GM11168 (cell line): ENCODE measurements around the gene ARPC1B.
"Not testable (repeated sequence)": the region's sequence is repeated elsewhere in the genome, so short reads cannot be mapped to it uniquely, and the experiment has no call there.

Experiments
- in situ Hi-C: fragments of 300-500 bp; cut with MboI; formaldehyde crosslinking; loops from one replicate; pipeline ENCODE4 v1.12.0; 2022; ENCODE audit warnings: low sequenced_read_pairs; ENCODE audit not compliant: unreplicated experiment

Gene ARPC1B

DNA sequence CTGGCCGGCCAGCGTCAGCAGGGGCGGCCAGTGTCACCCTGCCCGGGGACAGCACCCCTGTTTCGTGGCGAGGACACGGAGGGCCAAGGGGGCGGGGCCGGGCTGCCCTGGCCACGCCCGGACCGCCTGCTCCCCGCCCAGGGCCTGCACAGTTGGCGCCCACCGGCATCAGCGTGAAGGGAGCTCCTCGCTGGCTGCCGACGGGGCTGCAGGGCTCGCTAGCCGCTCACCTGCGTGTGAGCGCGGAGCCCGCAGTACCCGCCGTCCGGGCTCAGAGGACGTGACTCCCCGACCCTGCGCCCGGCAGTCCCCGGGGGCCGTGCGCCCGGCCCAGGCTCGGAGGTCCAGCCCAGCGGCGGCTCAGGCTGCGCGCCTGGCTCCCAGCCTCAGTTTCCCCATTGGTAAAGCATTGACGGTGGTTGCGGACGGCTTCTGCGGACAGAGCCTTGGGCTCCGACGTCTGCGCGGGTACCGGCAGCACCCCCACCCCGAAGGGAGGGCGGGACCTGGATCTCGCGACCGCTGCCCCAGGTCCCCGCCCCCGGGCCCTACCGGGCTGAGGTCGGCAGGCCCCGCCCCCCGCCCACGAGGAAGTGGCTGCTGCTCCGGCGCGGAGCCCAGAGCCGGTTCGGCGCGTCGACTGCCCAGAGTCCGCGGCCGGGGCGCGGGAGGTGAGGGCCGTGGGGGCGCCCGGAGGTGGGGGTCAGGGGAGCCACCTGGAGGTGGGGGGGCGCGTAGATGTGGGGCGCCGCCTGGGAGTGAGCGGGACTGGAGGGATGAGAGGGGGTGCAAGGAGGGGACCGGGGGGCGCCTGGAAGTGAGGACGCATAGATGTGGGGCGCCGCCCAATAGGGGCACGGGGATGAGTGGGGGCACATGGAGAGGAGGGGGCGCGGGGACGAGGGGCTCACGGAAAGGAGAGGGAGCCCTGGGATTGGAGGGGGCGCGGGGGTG, at the start of gene ARPC1B:
Gene ARPC1B (plus strand): TSS at position 620 of the 954 bp plus-strand sequence. CDS start 10,985 bp downstream, outside the sequence.
- in situ Hi-C loops, result no loop called here

DNA sequence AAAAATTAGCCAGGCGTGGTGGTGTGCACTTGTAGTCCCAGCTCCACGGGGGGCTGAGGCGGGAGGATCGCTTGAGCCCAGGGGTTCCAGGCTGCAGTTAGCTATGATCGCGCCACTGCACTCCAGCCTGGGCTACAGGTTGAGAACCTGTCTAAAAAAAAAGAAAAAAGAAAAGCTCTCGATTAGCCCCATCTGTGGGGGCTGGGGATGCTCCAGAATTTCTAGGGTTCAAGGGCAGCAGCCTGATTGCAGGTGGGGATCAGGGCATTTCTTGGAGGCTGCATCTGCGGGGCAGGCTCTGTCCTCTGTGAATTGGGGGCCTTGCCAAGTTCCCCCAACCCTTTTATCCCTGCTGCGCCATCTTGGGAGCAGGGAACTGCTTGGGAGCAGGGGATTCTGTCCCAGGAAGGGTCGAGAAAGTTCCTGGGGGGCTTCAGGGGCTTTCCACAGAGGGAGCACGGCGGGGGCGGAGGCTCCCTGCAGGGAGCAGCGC, 49.5 kb upstream of the ARPC1B start:
- in situ Hi-C loops, result loop anchor here (25.0 kb wide), 1 partner anchor 1088 kb away; no protein-coding TSS in a partner anchor

DNA sequence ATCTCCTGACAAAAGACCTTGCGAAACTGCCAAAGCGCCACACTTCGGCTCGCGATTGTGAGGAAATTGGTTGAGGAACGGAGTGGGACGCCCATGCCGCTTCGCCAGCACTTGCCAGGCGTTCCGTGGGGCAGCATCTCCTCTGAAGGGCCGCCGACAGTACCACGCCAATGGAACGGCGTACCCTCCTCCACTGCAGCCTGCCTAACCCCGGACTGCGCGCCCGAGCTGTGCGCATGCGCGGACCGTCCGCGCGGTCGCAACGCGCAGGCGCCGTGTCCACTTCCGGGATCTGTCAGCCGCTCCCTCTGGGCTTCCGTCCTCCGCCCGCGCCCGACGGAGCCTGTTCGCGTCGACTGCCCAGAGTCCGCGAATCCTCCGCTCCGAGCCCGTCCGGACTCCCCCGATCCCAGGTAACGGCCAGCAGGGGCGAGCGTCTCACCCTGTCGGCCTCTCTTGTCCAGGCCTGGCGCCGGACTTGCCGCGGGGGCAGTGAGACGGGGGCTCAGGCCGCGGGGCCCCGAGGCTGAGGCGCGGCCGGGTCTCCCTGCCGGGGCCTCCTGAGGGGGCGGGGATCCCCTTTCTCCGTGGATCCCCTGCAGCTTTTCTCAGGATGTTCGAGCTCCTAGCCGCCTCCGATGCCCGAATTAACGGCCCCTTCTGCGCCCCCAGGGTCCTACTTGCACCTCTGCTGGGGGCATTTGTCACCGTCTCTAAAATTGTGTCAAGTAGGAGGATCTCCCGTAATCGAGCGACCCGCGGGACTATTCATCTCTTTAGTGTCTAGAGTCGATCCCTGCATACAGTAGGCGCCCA, 48.7 kb upstream of the ARPC1B start, which contains the start of gene ARPC1A:
Gene ARPC1A (plus strand): TSS at position 307 of the 816 bp plus-strand sequence. CDS start 7,456 bp downstream, outside the sequence.
- in situ Hi-C loops, result loop anchor here (25.0 kb wide), 1 partner anchor 1088 kb away; no protein-coding TSS in a partner anchor

DNA sequence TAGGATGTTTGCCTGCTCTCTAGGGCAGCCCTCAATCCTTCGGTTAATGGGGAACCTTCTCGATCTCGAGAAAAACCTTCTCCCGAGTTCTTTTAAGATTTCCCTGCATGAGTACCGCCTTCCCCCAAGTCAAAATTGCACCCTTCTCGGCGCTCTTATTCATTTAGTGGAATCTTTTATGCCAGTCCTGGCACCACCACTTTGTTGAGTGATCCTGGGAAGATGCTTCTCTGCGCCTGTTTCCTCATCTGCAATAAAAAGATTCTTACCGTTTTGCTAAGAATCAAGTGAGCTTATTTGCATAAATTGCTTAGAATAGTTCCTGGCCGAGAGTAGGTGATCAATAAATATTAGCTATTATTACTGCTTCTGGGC, 48.1 kb upstream of the ARPC1B start:
- in situ Hi-C loops, result loop anchor here (25.0 kb wide), 1 partner anchor 1089 kb away; no protein-coding TSS in a partner anchor

DNA sequence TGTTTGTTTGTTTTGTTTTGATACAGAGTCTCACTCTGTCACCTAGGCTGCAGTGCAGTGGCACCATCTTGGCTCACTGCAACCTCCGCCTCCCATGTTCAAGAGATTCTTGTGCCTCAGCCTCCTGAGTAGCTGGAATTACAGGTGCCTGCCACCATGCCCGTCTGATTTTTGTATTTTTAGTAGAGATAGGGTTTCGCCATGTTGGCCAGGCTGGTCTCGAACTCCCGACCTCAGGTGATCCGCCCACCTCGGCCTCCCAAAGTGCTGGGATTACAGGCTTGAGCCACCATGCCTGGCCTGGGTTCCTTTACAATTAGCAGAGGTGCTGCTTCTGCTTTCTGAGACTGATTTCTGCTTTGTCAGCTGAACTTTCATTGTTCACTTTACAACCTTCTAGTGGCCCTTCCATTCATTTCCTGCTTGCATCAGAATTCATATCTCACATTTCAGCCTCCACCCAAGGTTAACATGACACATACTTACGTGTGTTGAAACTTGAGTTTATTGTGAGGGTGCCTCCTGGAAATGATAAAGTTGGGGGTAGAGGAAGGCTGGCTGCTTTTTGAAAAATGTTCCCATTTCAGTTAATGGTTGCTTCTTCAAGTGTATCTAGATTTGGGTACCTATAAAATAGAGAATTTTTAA, 44.1 kb upstream of the ARPC1B start:
- in situ Hi-C loops, result loop anchor here (25.0 kb wide), 1 partner anchor 1093 kb away; no protein-coding TSS in a partner anchor

DNA sequence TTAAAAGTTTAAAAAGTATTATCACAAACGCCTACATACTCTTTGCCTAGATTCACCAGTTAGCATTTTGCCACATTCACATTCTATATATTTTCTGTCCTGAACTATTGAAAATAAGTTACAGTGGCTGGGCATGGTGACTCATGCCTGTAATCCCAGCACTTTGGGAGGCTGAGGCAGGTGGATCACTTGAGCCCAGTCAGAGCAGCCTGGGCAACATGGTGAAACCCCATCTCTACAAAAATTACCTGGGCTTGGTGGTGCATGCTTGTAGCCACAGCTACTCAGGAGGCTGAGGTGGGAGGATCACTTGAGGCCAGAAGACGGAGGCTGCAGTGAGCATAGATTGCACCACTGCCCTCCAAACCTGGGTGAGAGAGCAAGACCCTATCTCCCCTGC, 43.5 kb upstream of the ARPC1B start:
- in situ Hi-C loops, result loop anchor here (25.0 kb wide), 1 partner anchor 1094 kb away; no protein-coding TSS in a partner anchor

DNA sequence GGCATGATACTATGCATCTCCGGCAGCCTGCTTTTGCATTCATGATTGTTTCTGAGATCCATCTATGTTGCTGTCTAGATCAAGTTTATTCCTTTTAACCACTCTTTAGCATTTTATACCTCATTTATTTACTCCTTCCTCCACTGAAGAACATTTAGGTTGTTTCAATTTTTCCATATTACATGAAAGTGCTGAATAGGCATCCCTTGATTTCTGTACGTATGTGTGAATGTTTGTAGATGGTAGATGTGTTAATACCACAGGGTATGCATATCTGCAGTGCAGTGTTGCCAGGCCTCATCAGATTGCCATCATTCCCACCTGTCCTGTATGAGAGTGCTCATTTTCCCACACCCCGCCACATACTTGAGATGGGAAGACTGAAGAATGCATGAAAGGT, 34.9 kb upstream of the ARPC1B start:
- in situ Hi-C loops, result loop anchor here (25.0 kb wide), 1 partner anchor 1102 kb away; no protein-coding TSS in a partner anchor

DNA sequence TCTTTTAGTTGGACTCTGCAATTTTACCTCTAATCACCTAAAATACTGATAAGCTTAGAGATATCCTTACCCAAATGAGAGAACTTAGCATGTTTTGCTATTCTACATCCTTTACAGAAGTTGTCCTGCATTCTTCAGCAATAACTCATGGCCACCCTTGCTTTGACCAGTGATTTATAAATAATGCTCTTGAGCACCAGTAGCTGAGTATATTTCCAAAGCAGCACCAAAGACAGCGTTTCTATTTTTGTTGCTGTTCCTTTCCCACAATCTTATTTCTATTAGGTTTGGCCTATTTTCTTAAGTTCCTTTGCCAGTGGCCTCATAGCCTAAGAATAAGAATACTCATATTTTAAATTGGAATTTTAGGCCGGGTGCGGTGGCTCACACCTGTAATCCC, 33.9 kb upstream of the ARPC1B start:
- in situ Hi-C loops, result loop anchor here (25.0 kb wide), 1 partner anchor 1103 kb away; no protein-coding TSS in a partner anchor

DNA sequence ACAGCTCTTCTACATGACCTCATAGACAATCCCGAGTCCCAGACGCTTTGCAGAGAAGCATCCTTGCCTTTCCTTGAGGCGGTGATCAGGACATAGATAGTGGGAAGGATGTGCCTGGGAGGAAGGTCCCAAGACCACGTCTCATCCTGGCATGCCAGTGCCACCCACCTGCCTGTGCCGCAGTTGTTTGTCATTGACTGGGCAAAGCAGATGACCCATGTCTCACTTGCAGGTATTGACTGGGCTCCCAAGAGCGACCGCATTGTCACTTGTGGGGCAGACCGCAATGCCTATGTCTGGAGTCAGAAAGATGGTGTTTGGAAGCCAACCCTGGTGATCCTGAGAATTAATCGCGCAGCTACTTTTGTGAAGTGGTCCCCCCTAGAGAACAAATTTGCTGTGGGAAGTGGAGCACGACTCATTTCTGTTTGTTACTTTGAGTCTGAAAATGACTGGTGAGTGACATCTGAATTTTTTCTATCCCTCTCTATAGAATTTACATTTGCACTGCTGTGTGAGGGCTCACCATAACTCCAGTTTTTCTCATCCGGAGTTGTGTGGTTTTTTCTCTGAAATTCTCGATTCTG, 30.4 kb upstream of the ARPC1B start:
- in situ Hi-C loops, result loop anchor here (25.0 kb wide), 1 partner anchor 1107 kb away; no protein-coding TSS in a partner anchor

DNA sequence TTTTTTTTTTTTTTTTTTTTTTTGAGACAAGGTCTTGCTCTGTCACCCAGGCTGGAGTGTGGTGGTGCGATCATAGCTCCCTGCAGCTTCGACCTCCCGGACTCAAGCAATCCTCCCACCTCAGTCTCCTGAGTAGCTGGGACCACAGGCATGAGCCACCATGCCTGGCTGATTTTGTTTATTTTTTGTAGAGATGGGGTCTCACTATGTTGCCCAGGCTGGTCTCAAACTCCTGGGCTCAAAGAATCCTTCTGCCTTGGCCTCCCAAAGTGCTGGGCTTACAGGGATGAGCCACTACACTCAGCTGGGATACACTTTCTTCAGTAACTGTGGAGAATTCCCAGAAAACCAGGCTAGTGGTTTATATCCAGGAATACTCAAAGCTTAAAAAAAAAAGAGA, 23.9 kb upstream of the ARPC1B start:
- in situ Hi-C loops, result not testable (repeated sequence)

DNA sequence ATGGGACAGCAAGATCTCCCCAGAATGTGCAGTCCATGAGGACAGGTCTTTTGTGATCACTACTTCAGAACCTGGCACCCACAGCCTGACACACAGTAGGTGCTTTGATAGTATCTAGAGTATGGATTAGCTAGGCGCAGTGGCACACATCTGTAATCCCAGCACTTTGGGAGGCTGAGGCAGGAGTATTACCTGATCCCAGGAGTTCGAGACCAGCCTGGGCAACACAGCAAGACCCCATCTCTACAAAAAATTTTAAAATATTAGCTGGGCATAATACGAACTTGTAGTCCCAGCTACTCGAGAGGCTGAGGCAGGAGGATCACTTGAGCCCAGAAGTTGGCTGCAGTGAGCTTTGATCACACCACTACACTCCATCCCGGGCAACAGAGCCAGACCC, 22.3 kb upstream of the ARPC1B start:
- in situ Hi-C loops, result no loop called here

DNA sequence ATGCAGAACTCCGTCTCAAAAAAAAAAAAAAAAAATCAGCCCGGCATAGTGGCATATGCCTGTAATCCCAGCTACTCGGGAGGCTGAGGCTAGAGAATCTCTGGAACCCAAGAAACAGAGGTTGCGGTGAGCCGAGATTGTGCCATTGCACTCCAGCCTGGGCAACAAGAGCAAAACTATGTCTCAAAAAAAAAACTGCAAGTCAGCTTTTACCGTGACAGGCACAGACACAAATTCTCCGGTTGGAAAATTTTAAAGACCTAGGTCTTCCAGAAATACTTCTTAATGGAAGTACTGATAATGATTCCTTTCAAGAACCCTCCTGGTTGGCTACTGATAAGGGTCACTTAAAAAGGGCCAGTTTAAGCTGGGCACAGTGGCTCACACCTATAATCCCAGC, 19.4 kb upstream of the ARPC1B start:
- in situ Hi-C loops, result no loop called here

DNA sequence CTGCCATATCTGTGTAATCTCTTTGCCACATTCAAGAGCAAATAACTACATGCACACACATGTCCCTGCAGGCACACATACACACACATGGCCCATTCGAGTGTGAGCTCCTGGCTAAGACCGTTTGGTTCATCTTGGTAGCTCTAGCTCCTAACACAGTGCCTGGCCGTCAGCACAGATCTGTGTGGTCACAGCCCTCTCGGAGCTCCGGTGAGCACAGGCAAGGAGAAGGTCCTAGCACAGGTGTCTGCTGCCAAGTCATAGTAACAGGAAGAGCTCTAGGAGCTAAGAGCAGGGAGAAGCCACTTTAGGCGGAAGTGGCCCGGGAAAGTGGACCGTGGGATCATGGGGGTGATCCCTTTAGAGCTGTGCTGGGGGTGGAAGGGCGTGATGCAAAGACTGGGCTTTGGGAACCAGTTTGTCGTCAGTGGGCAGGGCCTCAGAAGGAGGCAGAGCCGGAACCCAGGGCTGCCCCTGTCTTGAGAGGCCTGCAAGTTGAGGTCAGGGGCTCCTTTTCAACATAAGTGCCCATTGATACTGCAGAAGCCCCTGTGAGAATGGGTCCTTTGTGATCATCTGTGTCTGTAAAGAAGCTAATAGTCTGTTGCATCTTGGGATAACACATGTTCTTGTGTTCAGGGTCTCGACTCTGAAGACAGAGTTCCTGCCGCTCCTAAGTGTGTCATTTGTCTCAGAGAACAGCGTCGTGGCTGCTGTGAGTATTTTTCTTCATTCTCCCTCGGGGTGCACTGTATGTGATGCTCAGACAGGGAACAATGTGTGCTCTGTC, 16.6 kb upstream of the ARPC1B start:
- in situ Hi-C loops, result no loop called here

DNA sequence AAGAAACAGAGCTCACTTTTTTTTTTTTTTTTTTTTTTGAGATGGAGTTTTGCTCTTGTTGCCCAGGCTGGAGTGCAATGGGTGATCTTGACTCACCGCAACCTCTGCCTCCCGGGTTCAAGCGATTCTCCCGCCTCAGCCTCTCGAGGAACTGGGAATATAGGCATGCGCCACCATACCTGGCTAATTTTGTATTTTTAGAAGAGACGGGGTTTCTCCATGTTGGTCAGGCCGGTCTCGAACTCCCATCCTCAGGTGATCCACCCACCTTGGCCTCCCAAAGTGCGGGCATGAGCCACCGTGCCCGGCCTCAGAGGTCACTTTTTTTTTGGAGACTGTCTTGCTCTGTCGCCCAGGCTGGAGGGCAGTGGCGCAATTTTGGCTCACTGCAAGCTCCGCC, 16.0 kb upstream of the ARPC1B start:
- in situ Hi-C loops, result not testable (repeated sequence)

DNA sequence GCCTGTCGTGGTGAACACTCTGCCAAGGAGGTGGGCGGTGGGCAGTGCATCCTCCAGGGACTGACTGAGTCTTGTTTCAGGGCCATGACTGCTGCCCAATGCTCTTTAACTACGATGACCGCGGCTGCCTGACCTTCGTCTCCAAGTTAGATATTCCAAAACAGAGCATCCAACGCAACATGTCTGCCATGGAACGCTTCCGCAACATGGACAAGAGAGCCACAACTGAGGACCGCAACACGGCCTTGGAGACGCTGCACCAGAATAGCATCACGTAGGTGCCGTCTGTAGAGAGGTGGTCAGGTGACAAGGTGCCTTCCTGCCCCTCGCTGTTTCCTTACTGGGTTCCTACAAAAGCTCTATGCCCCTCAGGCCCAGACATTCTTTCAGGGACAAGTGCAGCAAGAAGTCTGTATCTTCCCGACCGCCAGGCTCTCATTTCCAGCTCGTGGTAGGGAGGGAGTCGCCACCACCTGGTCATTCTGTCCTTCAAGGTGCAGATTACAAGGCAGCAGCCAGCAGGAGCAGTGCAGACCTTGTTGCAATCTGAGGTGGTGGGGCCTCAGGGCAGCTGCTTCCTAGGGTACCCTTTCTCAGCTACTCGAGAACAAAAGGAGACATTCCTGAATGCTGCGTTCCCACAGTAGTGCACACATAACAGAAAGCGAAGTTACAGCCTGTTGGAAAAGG, 14.9 kb upstream of the ARPC1B start:
- in situ Hi-C loops, result no loop called here

DNA sequence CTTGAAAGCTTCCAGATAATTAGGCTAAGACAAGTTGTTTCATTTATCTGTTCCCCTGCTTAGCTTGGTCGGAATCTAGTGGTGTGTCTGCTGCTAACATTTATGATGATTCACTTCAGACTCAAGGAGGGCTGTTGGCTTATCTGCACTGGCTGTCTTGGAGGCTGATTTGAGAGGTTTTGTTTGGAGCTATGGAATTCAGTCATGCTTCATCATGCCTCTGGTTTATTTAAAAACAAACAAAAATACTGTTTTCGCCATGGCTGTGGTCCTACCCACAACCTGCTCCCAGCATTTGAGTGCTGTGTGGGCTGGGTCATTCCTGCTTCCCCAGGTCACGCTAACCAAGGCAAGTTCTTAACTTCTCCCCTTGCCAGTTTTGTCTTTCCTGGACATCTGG, 11.7 kb upstream of the ARPC1B start:
- in situ Hi-C loops, result no loop called here

DNA sequence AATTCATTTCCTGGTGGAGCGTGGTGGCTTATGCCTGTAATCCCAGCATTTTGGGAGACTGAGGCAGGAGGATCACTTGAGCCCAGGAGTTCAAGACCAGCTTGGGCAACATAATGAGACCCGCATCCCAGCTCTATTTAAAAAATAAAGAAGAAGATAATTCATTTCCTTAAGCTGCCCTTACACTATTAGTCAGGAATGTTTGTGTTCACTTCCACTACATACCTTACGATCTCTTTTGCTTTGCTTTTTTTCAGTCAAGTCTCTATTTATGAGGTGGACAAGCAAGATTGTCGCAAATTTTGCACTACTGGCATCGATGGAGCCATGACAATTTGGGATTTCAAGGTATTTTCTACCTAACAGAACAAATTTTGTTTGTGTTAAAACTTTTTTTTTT, 11.2 kb upstream of the ARPC1B start:
- in situ Hi-C loops, result no loop called here
